Measurements from ENCODE around the gene MRTFA. TPM values are rescaled to one million over a fixed set of nuclear protein-coding genes. Genes with fewer than 3 reads are reported as not detected.
A peak's percentile ranks its signal among the peaks of the same experiment; 100 is the strongest.
"Not testable (repeated sequence)": the region's sequence is repeated elsewhere in the genome, so short reads cannot be mapped to it uniquely, and the experiment has no call there.

The MRTFA gene
- total RNA-seq, 3 donors from 2014 or later, result 32.4 to 45.3 (median 35.0) TPM

- ATAC-seq (no peak), DNase-seq (no peak)
- TF ChIP-seq CTCF (IDR thresholded peaks at IDR 0.05), result no peak
- Histone ChIP-seq H3K4me3 (no peak overlapping the region), H3K9me3 (no peaks in the 10 kb centered on the region), H3K36me3 (ENCODE audit: low read depth) (no peaks in the 10 kb centered on the region), H3K4me1 (ENCODE audit: low read depth) (peaks cover 10% of the 10 kb centered on the region)
- intact Hi-C loops (cut with DNase I, micrococcal nuclease), result no loop called here
Observed at GRCh38 chr22:40516416-40516815, 120.1 kb downstream of the MRTFA start.

GRCh38 chr22:40512426-40513136, 123.9 kb downstream of the MRTFA start:
- no peaks in the 10 kb centered on the region for H3K9me3 ChIP-seq
- peaks cover 29% of the 10 kb centered on the region for H3K4me1 ChIP-seq (ENCODE audit: low read depth)
- intact Hi-C loops (cut with DNase I, micrococcal nuclease), result no loop called here
- TF ChIP-seq CTCF (IDR thresholded peaks at IDR 0.05), result no peak
- H3K4me3 ChIP-seq, result no peak overlapping the region
- ATAC-seq, result peak; percentile 33
- H3K36me3 ChIP-seq (ENCODE audit: low read depth), result no peaks in the 10 kb centered on the region
- no peak for DNase-seq

GRCh38 chr22:40511604-40512003, 124.9 kb downstream of the MRTFA start:
- no peak for ATAC-seq
- Histone ChIP-seq H3K4me3 (no peak overlapping the region), H3K4me1 (ENCODE audit: low read depth) (peaks cover 29% of the 10 kb centered on the region), H3K36me3 (ENCODE audit: low read depth) (no peaks in the 10 kb centered on the region), H3K9me3 (no peaks in the 10 kb centered on the region)
- DNase-seq, result no peak
- TF ChIP-seq CTCF (IDR thresholded peaks at IDR 0.05), result no peak
- intact Hi-C loops (cut with DNase I, micrococcal nuclease), result no loop called here

GRCh38 chr22:40510631-40511364, 125.7 kb downstream of the MRTFA start:
- no peak for ATAC-seq
- H3K4me3 ChIP-seq, result no peak overlapping the region
- no peaks in the 10 kb centered on the region for H3K9me3 ChIP-seq
- intact Hi-C loops (cut with DNase I, micrococcal nuclease), result no loop called here
- DNase-seq, result no peak
- TF ChIP-seq CTCF (IDR thresholded peaks at IDR 0.05), result no peak
- H3K4me1 ChIP-seq (ENCODE audit: low read depth), result peaks cover 29% of the 10 kb centered on the region
- H3K36me3 ChIP-seq (ENCODE audit: low read depth), result no peaks in the 10 kb centered on the region

- peak in 1 of 3 donors; percentile 56 for DNase-seq
- Histone ChIP-seq H3K36me3 (ENCODE audit: low read depth) (no peaks in the 10 kb centered on the region), H3K9me3 (no peaks in the 10 kb centered on the region), H3K4me3 (no peak overlapping the region), H3K4me1 (ENCODE audit: low read depth) (peaks cover 29% of the 10 kb centered on the region)
- intact Hi-C loops (cut with DNase I, micrococcal nuclease), result no loop called here
- TF ChIP-seq CTCF (IDR thresholded peaks at IDR 0.05), result no peak
- ATAC-seq, result peak; percentile 81
Observed at GRCh38 chr22:40509401-40510134, 127.0 kb downstream of the MRTFA start.

GRCh38 chr22:40508046-40508445, 128.5 kb downstream of the MRTFA start:
- H3K4me1 ChIP-seq (ENCODE audit: low read depth), result peaks cover 29% of the 10 kb centered on the region
- intact Hi-C loops (cut with DNase I, micrococcal nuclease); H3K4me3 ChIP-seq; ATAC-seq; DNase-seq; H3K36me3 ChIP-seq (ENCODE audit: low read depth); H3K9me3 ChIP-seq: not testable (repeated sequence)

All from mucosa of descending colon (tissue), 3 donors.